C4-2B (cell line): ENCODE results near the gene FTL.

Experiments used
- ZFX ChIP-seq: fragments of 450-650 bp; IDR thresholded peaks from 2 replicates; pipeline ENCODE4 v1.6.1; 2017
- TF ChIP-seq, protein P1 (sequence below): fragments of 450-650 bp; conservative IDR thresholded peaks from 2 replicates; pipeline ENCODE4 v1.5.1; 2017; ENCODE audit warnings: mild to moderate bottlenecking

- TF ChIP-seq, protein P1, sequence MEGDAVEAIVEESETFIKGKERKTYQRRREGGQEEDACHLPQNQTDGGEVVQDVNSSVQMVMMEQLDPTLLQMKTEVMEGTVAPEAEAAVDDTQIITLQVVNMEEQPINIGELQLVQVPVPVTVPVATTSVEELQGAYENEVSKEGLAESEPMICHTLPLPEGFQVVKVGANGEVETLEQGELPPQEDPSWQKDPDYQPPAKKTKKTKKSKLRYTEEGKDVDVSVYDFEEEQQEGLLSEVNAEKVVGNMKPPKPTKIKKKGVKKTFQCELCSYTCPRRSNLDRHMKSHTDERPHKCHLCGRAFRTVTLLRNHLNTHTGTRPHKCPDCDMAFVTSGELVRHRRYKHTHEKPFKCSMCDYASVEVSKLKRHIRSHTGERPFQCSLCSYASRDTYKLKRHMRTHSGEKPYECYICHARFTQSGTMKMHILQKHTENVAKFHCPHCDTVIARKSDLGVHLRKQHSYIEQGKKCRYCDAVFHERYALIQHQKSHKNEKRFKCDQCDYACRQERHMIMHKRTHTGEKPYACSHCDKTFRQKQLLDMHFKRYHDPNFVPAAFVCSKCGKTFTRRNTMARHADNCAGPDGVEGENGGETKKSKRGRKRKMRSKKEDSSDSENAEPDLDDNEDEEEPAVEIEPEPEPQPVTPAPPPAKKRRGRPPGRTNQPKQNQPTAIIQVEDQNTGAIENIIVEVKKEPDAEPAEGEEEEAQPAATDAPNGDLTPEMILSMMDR, result no peak
- no peak for TF ChIP-seq ZFX
Observed at GRCh38 chr19:48915757-48916156, 49.4 kb upstream of the FTL start.
